ENCODE measurements around the gene SLC24A3. TPM values are rescaled to one million over a fixed set of nuclear protein-coding genes. Genes with fewer than 3 reads are reported as not detected.

SLC24A3 gene
- total RNA-seq, 1 experiment from 2014 or later = 46.0 TPM

DNA sequence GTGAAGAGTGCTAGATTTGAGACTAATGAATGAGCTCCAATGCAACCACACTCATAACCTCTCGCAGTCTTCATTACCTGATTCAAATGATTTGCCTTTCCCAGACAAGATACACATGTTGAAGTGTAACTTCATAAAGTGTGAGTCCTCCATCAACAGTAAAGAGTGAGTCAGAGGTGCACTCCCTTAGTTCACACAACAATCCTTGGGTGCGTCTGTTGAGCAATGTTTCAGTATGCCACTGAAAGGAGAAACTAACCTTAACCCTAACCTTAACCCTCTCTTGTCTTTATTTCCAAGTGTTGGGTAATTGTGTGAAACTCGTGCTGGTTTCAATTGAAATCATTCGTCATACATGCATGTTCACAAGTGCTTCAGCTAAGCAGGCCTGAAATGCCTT lies 524.6 kb downstream of the SLC24A3 start:
- DNase-seq (ENCODE audit: low spot score) = no peak
- CTCF ChIA-PET = no interaction called here

DNA sequence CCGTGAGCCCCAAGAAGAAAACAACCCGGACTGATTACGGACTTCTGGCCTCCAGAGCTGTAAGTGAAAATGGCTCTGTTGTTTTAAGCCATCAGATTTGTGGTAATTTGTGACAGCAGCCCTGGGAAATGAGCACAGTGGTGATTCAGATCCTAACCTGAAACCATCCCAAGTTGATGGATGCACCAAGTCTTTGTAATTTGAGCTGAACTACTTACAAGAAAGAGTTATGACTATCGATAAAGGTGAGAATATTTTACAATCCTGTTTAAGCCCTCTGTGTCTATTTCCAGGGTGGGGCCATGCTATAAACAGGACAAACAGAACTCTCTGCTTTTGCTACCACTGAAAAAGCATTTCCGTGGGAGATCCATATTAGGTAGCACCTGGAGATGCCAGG lies 526.5 kb downstream of the SLC24A3 start:
- Histone ChIP-seq H3K4me3 (ENCODE audit: low read depth, low read length, poor library complexity, severe bottlenecking) (no peak overlapping the region), H3K27me3 (replicated peaks; ENCODE audit: insufficient read depth, low read depth, low read length, poor library complexity) (no peaks in the 10 kb centered on the region), H3K9me3 (ENCODE audit: low read depth, low read length, poor library complexity, severe bottlenecking) (no peaks in the 10 kb centered on the region), H3K4me1 (ENCODE audit: insufficient read depth, low read length, poor library complexity, severe bottlenecking) (peaks cover 47% of the 10 kb centered on the region), H3K27ac (ENCODE audit: low read depth, low read length, poor library complexity, severe bottlenecking) (no peak overlapping the region), H3K36me3 (ENCODE audit: insufficient read depth, low read length, poor library complexity, severe bottlenecking) (no peaks in the 10 kb centered on the region)
- ChIA-PET CTCF (no interaction called here), POLR2A (ENCODE audit: low non-redundant PET) (no interaction called here)
- no peak for TF ChIP-seq EZH2 (IDR thresholded peaks at IDR 0.05; ENCODE audit: borderline replicate concordance, low read depth, low read length, poor library complexity, severe bottlenecking)
- TF ChIP-seq, protein P1, sequence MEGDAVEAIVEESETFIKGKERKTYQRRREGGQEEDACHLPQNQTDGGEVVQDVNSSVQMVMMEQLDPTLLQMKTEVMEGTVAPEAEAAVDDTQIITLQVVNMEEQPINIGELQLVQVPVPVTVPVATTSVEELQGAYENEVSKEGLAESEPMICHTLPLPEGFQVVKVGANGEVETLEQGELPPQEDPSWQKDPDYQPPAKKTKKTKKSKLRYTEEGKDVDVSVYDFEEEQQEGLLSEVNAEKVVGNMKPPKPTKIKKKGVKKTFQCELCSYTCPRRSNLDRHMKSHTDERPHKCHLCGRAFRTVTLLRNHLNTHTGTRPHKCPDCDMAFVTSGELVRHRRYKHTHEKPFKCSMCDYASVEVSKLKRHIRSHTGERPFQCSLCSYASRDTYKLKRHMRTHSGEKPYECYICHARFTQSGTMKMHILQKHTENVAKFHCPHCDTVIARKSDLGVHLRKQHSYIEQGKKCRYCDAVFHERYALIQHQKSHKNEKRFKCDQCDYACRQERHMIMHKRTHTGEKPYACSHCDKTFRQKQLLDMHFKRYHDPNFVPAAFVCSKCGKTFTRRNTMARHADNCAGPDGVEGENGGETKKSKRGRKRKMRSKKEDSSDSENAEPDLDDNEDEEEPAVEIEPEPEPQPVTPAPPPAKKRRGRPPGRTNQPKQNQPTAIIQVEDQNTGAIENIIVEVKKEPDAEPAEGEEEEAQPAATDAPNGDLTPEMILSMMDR (conservative IDR thresholded peaks at IDR 0.05; ENCODE audit: low read depth, low read length) = no peak
- no TSS peak for BruUV-seq (replicated peaks)
- intact Hi-C loops (cut with micrococcal nuclease; ENCODE audit: unreplicated experiment) = loop anchor here (10.0 kb wide), 1 partner anchor 1566 kb away; the partner anchor contains the start of gene XRN2
- no peak for DNase-seq (ENCODE audit: low spot score)

More for the DNA sequence above, 524.6 kb downstream of the SLC24A3 start:
- no peaks in the 10 kb centered on the region for H3K27me3 ChIP-seq (replicated peaks; ENCODE audit: insufficient read depth, low read depth, low read length, poor library complexity)
- H3K4me1 ChIP-seq (ENCODE audit: insufficient read depth, low read length, poor library complexity, severe bottlenecking) = peaks cover 34% of the 10 kb centered on the region
- no peaks in the 10 kb centered on the region for H3K9me3 ChIP-seq (ENCODE audit: low read depth, low read length, poor library complexity, severe bottlenecking)
- POLR2A ChIA-PET (ENCODE audit: low non-redundant PET) = no interaction called here
- intact Hi-C loops (cut with micrococcal nuclease; ENCODE audit: unreplicated experiment) = loop anchor here (10.0 kb wide), 1 partner anchor 1568 kb away; the partner anchor contains the start of gene XRN2
- H3K4me3 ChIP-seq (ENCODE audit: low read depth, low read length, poor library complexity, severe bottlenecking) = no peak overlapping the region
- H3K27ac ChIP-seq (ENCODE audit: low read depth, low read length, poor library complexity, severe bottlenecking) = peak overlapping the region; percentile 56
- TF ChIP-seq EZH2 (IDR thresholded peaks at IDR 0.05; ENCODE audit: borderline replicate concordance, low read depth, low read length, poor library complexity, severe bottlenecking) = no peak
- TF ChIP-seq, protein P1 (conservative IDR thresholded peaks at IDR 0.05; ENCODE audit: low read depth, low read length) = no peak
- no TSS peak for BruUV-seq (replicated peaks)
- H3K36me3 ChIP-seq (ENCODE audit: insufficient read depth, low read length, poor library complexity, severe bottlenecking) = no peaks in the 10 kb centered on the region

DNA sequence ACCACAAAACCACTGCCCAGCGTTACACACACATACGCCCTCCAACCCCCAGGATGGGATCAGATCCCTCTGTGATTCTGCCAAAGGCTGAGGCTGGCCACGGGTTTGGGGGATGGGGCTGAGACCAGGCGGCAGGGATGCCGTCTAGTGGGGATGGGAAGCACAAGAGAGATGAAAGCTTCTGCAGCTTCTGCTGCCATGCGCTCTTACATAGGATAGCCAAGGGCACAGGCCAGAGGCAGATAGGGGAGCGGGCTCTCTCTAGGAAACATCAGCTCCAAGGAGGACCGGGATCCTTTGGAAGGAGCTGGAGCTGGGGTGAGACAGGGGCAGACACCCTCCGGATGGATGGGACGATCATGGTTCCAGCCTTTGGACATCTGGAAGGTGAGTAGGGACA lies 526.9 kb downstream of the SLC24A3 start:
- BruUV-seq (replicated peaks) = no TSS peak
- Histone ChIP-seq H3K4me3 (ENCODE audit: low read depth, low read length, poor library complexity, severe bottlenecking) (no peak overlapping the region), H3K9me3 (ENCODE audit: low read depth, low read length, poor library complexity, severe bottlenecking) (no peaks in the 10 kb centered on the region), H3K4me1 (ENCODE audit: insufficient read depth, low read length, poor library complexity, severe bottlenecking) (peaks cover 45% of the 10 kb centered on the region), H3K27ac (ENCODE audit: low read depth, low read length, poor library complexity, severe bottlenecking) (no peak overlapping the region), H3K27me3 (replicated peaks; ENCODE audit: insufficient read depth, low read depth, low read length, poor library complexity) (no peaks in the 10 kb centered on the region), H3K36me3 (ENCODE audit: insufficient read depth, low read length, poor library complexity, severe bottlenecking) (no peaks in the 10 kb centered on the region)
- intact Hi-C loops (cut with micrococcal nuclease; ENCODE audit: unreplicated experiment) = loop anchor here (10.0 kb wide), 1 partner anchor 1565 kb away; the partner anchor contains the start of gene XRN2
- DNase-seq (ENCODE audit: low spot score) = no peak
- ChIA-PET POLR2A (ENCODE audit: low non-redundant PET) (no interaction called here), CTCF (no interaction called here)
- TF ChIP-seq EZH2 (IDR thresholded peaks at IDR 0.05; ENCODE audit: borderline replicate concordance, low read depth, low read length, poor library complexity, severe bottlenecking) = no peak
- TF ChIP-seq, protein P1 (conservative IDR thresholded peaks at IDR 0.05; ENCODE audit: low read depth, low read length) = no peak
